MV-4-11 (cell line): Measurements from ENCODE around the gene UNC13C.
"Not testable (repeated sequence)": the region's sequence is repeated elsewhere in the genome, so short reads cannot be mapped to it uniquely, and the experiment has no call there.

ENCODE experiments used
- DNase-seq: peaks from one replicate; lab custom pipeline; 2025; lab: John Stamatoyannopoulos, UW

UNC13C gene

DNA sequence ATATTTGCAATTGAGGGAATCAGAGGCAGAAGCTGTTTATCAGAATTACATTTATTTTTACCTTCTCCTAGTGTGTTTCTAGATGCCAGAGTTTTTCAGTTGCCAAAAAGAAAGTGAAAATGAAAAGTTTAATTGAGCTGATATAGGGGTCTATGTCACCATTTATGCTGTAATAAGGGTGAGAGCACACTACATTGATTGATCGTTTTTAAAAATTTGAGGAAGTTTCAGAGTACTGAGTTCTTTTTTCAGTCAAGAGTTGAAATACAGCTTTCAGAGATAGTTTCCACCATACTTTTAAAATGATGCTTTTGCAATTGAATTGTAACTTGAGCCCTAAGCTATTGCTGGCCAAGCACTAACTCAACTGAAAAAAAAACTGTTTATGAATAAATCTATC is 326.9 kb downstream of the UNC13C start:
- DNase-seq, result no peak

GRCh38 chr15:54307252-54307902 is 329.1 kb downstream of the UNC13C start:
- DNase-seq, result no peak

DNA sequence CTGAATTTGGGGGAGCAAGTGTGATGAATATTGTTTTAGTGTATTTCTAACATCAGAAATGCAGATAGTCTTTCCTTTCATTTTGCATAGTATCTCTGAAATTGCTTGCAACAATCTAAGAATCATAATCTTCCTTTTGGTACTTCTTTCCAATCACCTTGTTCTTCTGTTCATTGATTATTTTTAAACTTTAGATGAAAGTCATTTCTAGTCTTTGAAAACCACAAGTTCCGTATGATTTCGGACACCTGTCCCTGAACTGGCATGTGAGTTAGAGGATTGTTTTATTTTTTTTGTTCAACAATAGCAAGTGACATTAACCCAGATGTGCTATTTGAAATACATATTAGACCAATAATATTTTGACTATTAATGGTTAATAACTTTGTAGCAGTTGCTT is 329.7 kb downstream of the UNC13C start:
- DNase-seq, result no peak

- DNase-seq, result no peak
Measured at GRCh38 chr15:54312528-54312927, 334.3 kb downstream of the UNC13C start.

- no peak for DNase-seq
Measured at GRCh38 chr15:54321426-54321825, 343.2 kb downstream of the UNC13C start.

GRCh38 chr15:54322341-54322740 is 344.1 kb downstream of the UNC13C start:
- no peak for DNase-seq

GRCh38 chr15:54345301-54345700 is 367.1 kb downstream of the UNC13C start:
- no peak for DNase-seq

GRCh38 chr15:54345827-54346226 is 367.6 kb downstream of the UNC13C start:
- no peak for DNase-seq

- no peak for DNase-seq
Measured at GRCh38 chr15:54347082-54347827, 369.0 kb downstream of the UNC13C start.

- DNase-seq, result no peak
Measured at GRCh38 chr15:54353726-54354125, 375.5 kb downstream of the UNC13C start.

DNA sequence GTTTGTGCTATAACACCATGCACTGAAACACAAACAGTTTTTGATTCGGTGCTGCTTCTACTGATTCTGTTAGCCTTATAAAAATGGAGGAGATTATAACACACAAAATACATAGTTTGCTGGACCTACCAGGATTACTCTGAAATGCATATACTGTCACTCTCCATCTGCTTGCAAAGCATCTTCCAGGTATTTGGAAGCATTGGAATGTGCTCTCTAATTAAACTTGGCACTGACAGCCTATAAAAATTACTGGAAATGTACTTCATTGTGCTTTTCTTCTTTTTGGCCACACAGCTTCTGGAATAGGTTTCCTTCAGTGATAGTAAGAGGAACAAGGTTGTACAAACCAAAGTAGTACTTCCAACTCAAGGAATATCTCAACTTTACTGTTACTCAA is 376.1 kb downstream of the UNC13C start:
- DNase-seq, result no peak

DNA sequence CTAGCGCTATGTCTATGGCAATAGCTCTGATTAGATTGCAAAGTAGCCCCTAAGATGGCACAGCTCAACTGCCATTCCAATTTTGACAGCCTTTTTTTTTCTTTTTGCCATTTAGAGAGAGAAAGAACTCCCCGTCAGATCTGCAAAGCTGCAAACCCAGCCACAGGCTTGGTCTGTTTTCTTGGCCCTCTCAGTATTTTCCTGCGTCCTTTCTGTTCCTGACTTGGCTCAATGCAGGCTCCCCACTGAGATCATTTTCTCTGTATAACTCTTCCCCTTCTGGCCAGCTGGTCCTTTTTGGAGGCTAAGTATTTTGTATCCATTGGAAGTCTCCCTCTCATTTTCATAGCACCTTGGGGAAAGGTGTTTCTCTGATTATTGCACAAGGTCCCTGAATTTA is 386.7 kb downstream of the UNC13C start:
- no peak for DNase-seq

DNA sequence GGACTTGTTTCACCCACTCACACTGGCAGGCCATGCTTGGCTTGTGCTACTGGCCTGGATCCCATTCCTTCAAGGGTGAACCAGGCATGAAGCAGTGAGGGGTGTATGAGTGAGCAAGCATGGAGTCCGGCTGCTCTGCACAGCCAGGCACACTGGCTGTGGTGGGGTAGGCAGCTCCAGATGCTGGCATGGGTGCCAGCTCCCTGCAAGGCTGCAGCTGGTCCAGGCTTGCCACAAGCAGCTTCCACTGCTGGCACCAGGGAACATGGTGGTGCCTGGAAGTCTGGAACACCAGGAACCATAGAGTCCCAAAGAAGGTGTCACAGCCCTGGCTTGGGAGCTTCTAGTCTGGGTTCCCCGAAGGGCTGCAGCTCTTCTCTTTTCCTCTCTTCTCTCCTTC is 395.1 kb downstream of the UNC13C start:
- no peak for DNase-seq

DNA sequence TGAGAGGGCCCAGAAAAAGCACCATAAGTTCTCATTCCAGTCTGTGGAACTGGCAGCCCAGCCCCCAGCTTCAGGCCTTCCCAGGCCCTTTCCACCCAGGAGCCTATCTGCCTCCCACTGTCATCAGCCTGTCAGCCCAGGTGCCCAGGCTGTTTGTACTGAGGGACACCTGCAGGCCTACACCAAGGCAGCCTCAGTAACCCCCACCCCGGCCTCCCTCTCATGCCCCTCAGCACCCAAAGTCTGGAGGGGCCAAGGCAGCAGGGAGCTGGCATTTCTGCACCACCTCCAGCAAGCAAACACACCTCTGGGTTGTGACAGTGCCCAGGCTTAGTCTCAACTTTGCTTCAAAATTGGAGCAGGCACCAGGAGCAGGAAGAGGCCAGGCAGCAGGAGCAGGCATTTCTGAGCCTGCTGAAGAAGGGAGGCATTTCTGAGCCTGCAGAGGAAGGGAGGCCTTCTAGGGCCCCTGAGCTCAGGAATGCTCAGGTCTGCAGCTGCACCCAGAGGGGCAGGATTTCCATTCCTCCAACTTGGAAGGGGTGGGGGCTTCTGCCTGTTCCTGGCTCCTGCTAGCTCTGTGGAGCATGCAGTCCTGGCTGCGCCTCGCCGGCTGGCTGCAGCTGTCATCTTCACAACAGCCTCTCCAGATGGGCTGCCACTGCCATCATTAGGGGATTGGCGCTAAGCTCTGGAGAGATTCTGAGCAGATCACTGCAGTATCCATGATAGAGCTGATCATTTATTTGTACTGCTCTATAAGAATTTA is 396.1 kb downstream of the UNC13C start:
- no peak for DNase-seq

- DNase-seq, result no peak
Measured at GRCh38 chr15:54387799-54388198, 409.6 kb downstream of the UNC13C start.

GRCh38 chr15:54388746-54389145 is 410.5 kb downstream of the UNC13C start:
- DNase-seq, result no peak

GRCh38 chr15:54410481-54410880 is 432.2 kb downstream of the UNC13C start:
- DNase-seq, result no peak

- no peak for DNase-seq
Measured at GRCh38 chr15:54424171-54424570, 445.9 kb downstream of the UNC13C start.

GRCh38 chr15:54428596-54428995 is 450.4 kb downstream of the UNC13C start:
- no peak for DNase-seq

- not testable (repeated sequence) for DNase-seq
Measured at GRCh38 chr15:54450288-54450687, 472.0 kb downstream of the UNC13C start.

GRCh38 chr15:54456413-54456812 is 478.2 kb downstream of the UNC13C start:
- DNase-seq, result no peak

GRCh38 chr15:54462511-54462913 is 484.3 kb downstream of the UNC13C start:
- DNase-seq, result no peak

GRCh38 chr15:54481819-54482218 is 503.6 kb downstream of the UNC13C start:
- DNase-seq, result no peak
